Measurements from ENCODE around the gene DENND1A. TPM values are rescaled to one million over a fixed set of nuclear protein-coding genes. Genes with fewer than 3 reads are reported as not detected.

Gene DENND1A
- total RNA-seq, 1 donor from 2014 or later, result 13.6 TPM

DNA sequence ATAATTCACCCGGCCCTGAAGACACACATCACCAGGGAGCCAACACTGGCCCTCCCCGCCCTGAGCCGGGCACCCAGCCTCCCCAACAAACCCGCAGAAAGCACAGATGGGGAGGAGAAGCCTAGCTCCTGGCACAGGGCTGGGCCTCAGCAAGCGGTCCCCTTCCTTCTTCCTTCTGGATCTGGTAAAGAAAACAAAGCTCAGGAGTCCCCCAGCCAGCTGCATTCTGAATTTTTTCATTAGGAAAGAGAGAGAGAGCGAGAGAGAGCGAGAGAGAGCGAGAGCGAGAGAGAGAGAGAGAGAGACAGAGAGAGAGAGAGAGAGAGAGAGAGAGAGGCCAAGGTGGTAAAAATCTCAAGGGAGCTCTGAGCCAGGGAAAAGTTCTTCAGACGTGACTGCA is 378.2 kb downstream of the DENND1A start:
- DNase-seq (ENCODE audit: missing footprints) (no peak), ATAC-seq (no peak)
- intact Hi-C loops (cut with DNase I), result no loop called here

DNA sequence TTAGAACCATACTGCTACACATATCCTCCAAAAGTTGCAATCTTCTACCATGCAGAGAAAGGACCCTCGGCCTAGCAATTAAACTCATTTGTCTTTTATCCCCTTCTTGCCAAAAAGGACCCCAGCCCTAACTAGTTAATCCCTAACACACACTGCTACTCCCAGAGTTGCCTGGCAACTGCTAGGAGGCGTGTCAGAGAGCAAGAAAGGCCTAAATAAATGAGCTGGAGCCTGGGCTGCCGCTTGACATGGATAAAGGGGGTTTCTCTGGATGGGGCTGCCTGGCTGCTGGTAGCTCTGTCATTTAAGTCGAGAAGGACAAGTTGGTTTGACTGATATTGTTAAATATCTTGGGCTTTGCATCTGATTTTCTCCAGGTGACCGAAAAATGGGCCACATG is 379.1 kb downstream of the DENND1A start:
- intact Hi-C loops (cut with DNase I), result no loop called here
- DNase-seq (ENCODE audit: missing footprints), result no peak

DNA sequence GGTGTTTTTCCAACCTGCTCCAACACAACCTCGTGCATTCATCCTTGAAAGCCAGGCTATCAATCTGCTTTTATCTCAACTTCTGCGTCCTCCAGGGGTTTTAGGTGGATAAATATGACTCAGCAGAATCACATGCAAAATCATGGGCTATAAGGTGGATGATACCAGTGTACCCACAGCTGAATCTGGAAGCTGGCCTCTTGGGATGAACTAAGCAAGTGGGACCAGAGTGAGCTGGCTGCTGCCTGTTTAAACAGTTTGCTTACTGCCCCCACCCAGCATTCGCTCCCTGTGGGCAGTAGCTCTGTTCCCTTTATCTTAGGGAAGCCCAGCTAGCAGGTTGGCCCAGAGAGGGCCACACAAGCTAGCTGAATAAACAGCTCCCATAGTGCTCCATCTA is 379.9 kb downstream of the DENND1A start:
- intact Hi-C loops (cut with DNase I), result no loop called here
- DNase-seq (ENCODE audit: missing footprints), result no peak

More for the DNA sequence above, 379.1 kb downstream of the DENND1A start:
- ATAC-seq, result no peak

DNA sequence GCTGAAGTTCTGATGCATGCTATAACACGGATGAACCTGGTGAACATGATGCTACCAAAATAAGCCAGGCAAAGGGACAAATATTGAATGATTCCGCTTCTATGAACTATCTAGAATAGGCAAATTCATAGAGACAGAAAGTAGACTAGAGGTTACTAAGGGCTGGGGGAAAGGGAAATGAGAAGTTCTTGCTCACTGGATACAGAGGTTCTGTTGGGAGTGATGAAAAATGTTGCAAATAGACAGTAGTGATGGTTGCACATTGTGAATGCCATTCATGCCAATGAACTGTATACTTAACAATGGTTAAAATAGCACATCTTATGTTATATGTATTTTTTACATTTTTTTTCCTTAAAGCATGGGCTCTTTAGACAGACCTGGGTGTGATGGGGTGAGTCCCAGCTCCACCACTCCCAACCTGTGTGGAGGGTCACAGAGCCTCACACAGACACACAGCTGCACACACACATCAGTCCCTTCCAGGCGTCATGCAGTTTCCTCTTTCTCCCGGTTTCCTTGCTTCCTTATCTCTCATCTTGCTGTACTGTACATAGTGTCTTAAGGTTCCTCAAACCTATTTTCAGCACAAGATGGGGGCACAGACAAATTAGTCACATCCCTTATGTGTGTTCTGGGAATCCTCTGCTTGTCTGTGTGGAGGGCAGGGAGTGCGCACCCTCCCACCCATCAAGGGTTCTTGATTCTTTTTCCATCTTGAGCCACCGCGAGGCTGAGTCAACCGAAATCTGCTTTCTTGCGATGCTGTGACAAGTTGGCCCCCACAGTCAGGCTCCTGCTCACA is 381.0 kb downstream of the DENND1A start:
- no peak for ATAC-seq
- intact Hi-C loops (cut with DNase I), result no loop called here
- DNase-seq (ENCODE audit: missing footprints), result no peak

More for the DNA sequence above, 379.9 kb downstream of the DENND1A start:
- ATAC-seq, result no peak

- DNase-seq (ENCODE audit: missing footprints), result no peak
- peak; percentile 54 for ATAC-seq
- intact Hi-C loops (cut with DNase I), result loop anchor here (2.0 to 5.0 kb wide), 2 partner anchors 142 to 497 kb away; no protein-coding TSS in a partner anchor
Observed at GRCh38 chr9:123544007-123544827, 385.7 kb downstream of the DENND1A start.

- ATAC-seq, result no peak
- intact Hi-C loops (cut with DNase I), result loop anchor here (5.0 kb wide), 1 partner anchor 141 kb away; no protein-coding TSS in a partner anchor
Observed at GRCh38 chr9:123543492-123543891, 386.4 kb downstream of the DENND1A start.

GRCh38 chr9:123542435-123543225 is 387.3 kb downstream of the DENND1A start:
- no peak for DNase-seq (ENCODE audit: missing footprints)
- ATAC-seq, result no peak
- intact Hi-C loops (cut with DNase I), result loop anchor here (5.0 kb wide), 1 partner anchor 140 kb away; no protein-coding TSS in a partner anchor

More at GRCh38 chr9:123543492-123543891, 386.4 kb downstream of the DENND1A start:
- DNase-seq (ENCODE audit: missing footprints), result no peak

DNA sequence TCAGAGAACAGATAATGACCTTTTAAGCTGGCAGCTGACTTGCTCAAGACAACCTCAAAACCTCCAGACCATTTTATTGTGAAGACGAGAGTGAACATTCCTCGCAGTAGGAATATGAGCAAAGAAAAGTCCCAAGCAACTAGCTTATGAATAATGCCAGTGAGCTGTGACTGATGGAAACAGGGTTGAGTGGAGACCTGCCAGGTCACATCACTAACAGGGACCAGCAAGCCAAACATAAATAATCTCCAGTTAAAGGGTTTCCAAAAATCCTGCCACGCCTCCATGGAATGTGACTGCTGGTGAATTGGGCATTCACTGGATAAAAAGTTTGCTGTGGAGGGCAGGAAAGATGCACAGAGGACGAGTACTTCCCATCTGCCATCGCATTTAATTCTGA is 388.5 kb downstream of the DENND1A start:
- ATAC-seq (peak; percentile 77), DNase-seq (ENCODE audit: missing footprints) (no peak)
- intact Hi-C loops (cut with DNase I), result loop anchor here (5.0 kb wide), 1 partner anchor 139 kb away; no protein-coding TSS in a partner anchor

DNA sequence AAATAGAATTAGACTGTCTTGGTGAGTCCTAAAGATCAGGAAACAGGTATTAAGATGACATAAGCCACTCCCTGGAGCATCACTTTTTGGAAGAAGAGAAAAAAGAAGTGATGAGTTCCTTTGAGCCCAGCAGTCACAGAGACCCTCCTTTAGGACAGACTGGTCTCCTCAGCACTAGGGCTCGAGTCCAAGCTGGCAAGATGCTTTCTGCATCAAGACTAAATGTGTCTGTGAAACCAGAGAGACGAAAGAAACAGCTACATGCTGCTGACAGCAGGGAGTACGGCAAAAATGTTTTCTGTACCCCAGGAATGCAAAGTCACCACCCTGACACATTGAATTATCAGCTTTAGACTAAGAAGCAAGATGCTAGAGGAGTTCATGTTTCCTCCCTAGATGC is 389.5 kb downstream of the DENND1A start:
- no peak for DNase-seq (ENCODE audit: missing footprints)
- ATAC-seq, result no peak
- intact Hi-C loops (cut with DNase I), result loop anchor here (5.0 kb wide), 1 partner anchor 138 kb away; no protein-coding TSS in a partner anchor

GRCh38 chr9:123537809-123538208 is 392.1 kb downstream of the DENND1A start:
- DNase-seq (ENCODE audit: missing footprints) (no peak), ATAC-seq (no peak)
- intact Hi-C loops (cut with DNase I), result no loop called here

DNA sequence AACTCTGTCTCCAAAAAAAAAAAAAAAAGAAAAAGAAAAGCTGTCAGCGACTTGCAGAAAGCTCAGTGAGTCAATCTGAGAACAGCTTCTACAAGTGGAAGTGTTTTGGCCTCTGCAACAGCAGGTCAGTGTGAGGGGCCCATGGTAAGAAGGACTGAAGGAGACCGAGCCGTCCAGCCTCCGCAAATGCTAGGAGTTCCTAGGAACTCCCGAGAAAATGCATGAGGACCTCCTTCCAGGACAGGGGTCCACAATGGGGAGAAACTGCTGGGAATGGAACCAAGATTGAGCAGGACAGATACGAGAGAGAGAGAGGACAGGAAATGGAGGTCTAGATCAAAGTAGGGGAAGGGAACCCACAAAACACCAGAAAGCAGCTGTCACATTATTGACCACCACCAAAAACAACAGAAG is 393.5 kb downstream of the DENND1A start:
- DNase-seq (ENCODE audit: missing footprints) (no peak), ATAC-seq (no peak)
- intact Hi-C loops (cut with DNase I), result no loop called here

DNA sequence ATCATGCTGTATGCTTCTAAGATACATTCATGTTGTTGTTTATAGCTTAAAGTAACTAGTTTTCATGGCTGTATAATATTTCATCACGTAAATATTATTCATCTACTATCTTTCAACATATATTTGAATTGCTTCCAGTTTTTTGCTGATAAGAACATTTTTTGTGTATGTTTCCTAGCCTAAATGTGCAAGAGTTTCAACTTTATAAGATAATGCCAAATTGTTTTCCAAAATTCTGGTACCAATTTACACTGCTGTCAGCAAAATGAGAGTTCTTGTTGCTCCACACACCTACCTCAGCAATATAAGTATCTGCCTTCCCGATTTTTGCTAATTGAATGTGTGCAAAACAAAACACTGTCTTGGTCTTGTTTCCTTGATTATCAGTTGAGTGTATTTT is 395.6 kb downstream of the DENND1A start:
- no peak for ATAC-seq
- no peak for DNase-seq (ENCODE audit: missing footprints)
- intact Hi-C loops (cut with DNase I), result no loop called here

GRCh38 chr9:123530244-123530643 is 399.7 kb downstream of the DENND1A start:
- DNase-seq (ENCODE audit: missing footprints) (no peak), ATAC-seq (no peak)
- intact Hi-C loops (cut with DNase I), result no loop called here

DNA sequence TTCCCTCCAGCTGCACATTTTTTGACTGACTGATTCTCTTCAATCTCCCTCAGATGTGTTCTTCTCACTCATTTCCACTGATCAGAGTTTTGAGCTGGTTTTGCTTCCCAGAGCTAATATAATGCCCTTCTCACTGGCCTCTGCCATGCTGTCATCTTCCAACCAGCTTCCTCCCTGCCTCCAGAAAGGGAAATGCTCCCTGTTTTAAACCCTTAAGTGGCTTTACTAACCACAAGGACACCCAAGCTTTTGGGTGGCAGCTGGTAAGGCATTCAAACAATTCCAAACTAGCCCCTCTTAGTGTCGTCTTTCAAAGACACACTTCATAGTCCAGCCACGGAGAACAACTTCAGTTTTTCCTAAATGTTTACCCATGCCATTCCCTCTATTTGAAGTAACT is 401.4 kb downstream of the DENND1A start:
- ATAC-seq (no peak), DNase-seq (ENCODE audit: missing footprints) (no peak)
- intact Hi-C loops (cut with DNase I), result no loop called here

DNA sequence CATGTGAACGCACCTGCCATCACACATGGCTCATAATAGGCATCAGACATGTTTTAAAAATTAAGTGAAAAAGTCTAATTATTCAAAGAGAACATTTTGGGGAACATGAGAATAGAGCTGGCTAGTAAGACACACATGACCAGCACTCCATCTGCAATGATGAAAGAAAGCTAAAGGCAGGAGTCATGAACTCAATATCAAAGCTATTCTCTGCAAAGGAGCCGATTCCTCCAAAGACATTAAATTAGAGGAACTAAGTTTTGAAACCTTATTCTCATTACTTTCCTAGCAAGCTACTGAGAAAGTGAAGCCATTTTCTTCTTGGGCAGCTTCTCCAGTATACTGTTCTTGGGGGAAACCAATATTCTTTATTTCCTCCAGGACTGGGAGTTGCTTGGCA is 401.9 kb downstream of the DENND1A start:
- no peak for DNase-seq (ENCODE audit: missing footprints)
- intact Hi-C loops (cut with DNase I), result no loop called here
- ATAC-seq, result no peak

DNA sequence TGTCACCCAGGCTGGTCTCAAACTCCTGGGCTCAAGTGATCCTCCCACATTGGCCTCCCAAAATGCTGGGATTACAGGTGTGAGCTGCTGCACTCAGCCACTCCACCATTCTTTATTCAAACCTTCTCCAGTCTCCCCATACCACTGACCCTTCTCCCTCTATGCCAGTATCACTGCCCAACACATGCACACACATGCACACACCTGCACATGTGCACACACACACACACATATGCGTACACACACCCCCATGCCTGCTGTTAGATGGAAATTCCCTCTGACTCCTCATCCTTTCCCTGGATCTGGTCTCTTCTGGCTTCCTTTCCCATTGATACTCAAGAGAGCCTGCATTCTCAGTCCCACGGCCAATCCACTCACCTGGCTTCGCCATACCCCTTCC is 404.0 kb downstream of the DENND1A start:
- intact Hi-C loops (cut with DNase I), result no loop called here
- DNase-seq (ENCODE audit: missing footprints) (no peak), ATAC-seq (no peak)

- ATAC-seq, result no peak
- intact Hi-C loops (cut with DNase I), result no loop called here
- DNase-seq (ENCODE audit: missing footprints), result no peak
Observed at GRCh38 chr9:123525424-123525823, 404.5 kb downstream of the DENND1A start.

GRCh38 chr9:123524866-123525265 is 405.1 kb downstream of the DENND1A start:
- DNase-seq (ENCODE audit: missing footprints) (no peak), ATAC-seq (no peak)
- intact Hi-C loops (cut with DNase I), result no loop called here

DNA sequence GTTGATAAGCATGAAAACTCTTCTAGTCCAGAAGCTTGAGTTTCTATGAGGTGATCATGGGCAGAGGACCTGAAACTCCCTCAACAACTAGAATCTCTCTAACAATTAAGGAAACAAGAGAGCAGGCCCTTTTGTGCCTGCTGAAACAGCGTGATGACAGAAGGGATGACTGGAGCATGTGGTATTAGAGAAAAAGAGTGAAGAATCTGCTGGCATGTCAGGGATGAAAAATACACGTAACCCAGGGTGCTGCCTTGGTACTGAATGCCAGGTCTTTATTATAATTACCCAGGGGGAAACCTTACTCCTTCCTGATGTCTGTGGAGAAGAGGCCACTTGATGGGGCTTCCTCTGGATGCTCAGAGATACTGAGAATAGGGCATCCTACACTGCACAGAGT is 406.1 kb downstream of the DENND1A start:
- ATAC-seq, result no peak
- no peak for DNase-seq (ENCODE audit: missing footprints)
- intact Hi-C loops (cut with DNase I), result no loop called here
